T-helper 17 cell (primary cell): ENCODE results near the gene PLCH2. TPM values are rescaled to one million over a fixed set of nuclear protein-coding genes. Genes with fewer than 3 reads are reported as not detected.
"Not testable (repeated sequence)": the region's sequence is repeated elsewhere in the genome, so short reads cannot be mapped to it uniquely, and the experiment has no call there.

Experiments used
- ATAC-seq: fragments of 150-1000 bp; cut with Tn5 transposase; 2 replicates; pipeline ENCODE4 v1.10.0; 2021; ENCODE audit warnings: mild to moderate bottlenecking, moderate library complexity
- DNase-seq, 3 donors: peaks; one replicate each; pipeline versions ENCODE4 v3.0.0 to v3.0.0-alpha.2; 2020 to 2021
- H3K9me3 ChIP-seq: one replicate; pipeline ENCODE4 v1.7.0; 2013; ENCODE audit warnings: low read length, mild to moderate bottlenecking; ENCODE audit not compliant: control insufficient read depth, poor library complexity, severe bottlenecking
- H3K27ac Mint-ChIP-seq: one replicate; pipeline ENCODE4 v1.8.0; 2022; ENCODE audit warnings: mild to moderate bottlenecking, moderate library complexity, mixed read lengths
- H3K27me3 Mint-ChIP-seq: one replicate; pipeline ENCODE4 v1.8.0; 2022; ENCODE audit warnings: mixed read lengths
- H3K36me3 Mint-ChIP-seq: one replicate; pipeline ENCODE4 v1.8.0; 2022; ENCODE audit warnings: low read depth, mixed read lengths
- H3K4me1 Mint-ChIP-seq: one replicate; pipeline ENCODE4 v1.8.0; 2022; ENCODE audit warnings: mild to moderate bottlenecking, mixed read lengths
- H3K4me3 Mint-ChIP-seq: one replicate; pipeline ENCODE4 v1.8.0; 2022; ENCODE audit warnings: mild to moderate bottlenecking, moderate library complexity, mixed read lengths
- total RNA-seq, 4 donors: library from RNA in 2 of 4; stranded (reverse) in 2 of 4; gene quantifications; one replicate each; pipeline ENCODE4 v1.2.3 and lab custom pipeline; 2022 to 2026

The PLCH2 gene
- total RNA-seq, 2 donors from 2014 or later, result 30.0 to 39.3 TPM

GRCh38 chr1:2435746-2436355, 40.2 kb upstream of the PLCH2 start:
- H3K27me3 Mint-ChIP-seq, result no peaks in the 10 kb centered on the region
- H3K4me3 Mint-ChIP-seq, result no peak overlapping the region
- H3K36me3 Mint-ChIP-seq, result no peaks in the 10 kb centered on the region
- H3K4me1 Mint-ChIP-seq, result peaks cover 4% of the 10 kb centered on the region
- no peak for ATAC-seq
- H3K27ac Mint-ChIP-seq, result peak overlapping the region; percentile 57
- no peak for DNase-seq
- H3K9me3 ChIP-seq, result no peaks in the 10 kb centered on the region

- H3K4me1 Mint-ChIP-seq, result peaks cover 4% of the 10 kb centered on the region
- H3K9me3 ChIP-seq, result no peaks in the 10 kb centered on the region
- H3K36me3 Mint-ChIP-seq, result no peaks in the 10 kb centered on the region
- H3K4me3 Mint-ChIP-seq, result no peak overlapping the region
- DNase-seq (no peak), ATAC-seq (no peak)
- no peaks in the 10 kb centered on the region for H3K27me3 Mint-ChIP-seq
- H3K27ac Mint-ChIP-seq, result no peak overlapping the region
Measured at GRCh38 chr1:2436876-2437275, 39.2 kb upstream of the PLCH2 start.

GRCh38 chr1:2437617-2438016, 38.5 kb upstream of the PLCH2 start:
- Mint-ChIP-seq H3K36me3 (no peaks in the 10 kb centered on the region), H3K27ac (no peak overlapping the region), H3K27me3 (peaks cover 3% of the 10 kb centered on the region), H3K4me1 (peaks cover 4% of the 10 kb centered on the region), H3K4me3 (no peak overlapping the region)
- H3K9me3 ChIP-seq, result no peaks in the 10 kb centered on the region
- DNase-seq (no peak), ATAC-seq (no peak)

- Mint-ChIP-seq H3K4me1 (peaks cover 4% of the 10 kb centered on the region), H3K27ac (no peak overlapping the region), H3K36me3 (no peaks in the 10 kb centered on the region), H3K4me3 (no peak overlapping the region), H3K27me3 (peaks cover 6% of the 10 kb centered on the region)
- ATAC-seq (no peak), DNase-seq (no peak)
- H3K9me3 ChIP-seq, result no peaks in the 10 kb centered on the region
Measured at GRCh38 chr1:2438038-2438437, 38.1 kb upstream of the PLCH2 start.

GRCh38 chr1:2438641-2439040, 37.4 kb upstream of the PLCH2 start:
- DNase-seq (no peak), ATAC-seq (no peak)
- no peak overlapping the region for H3K27ac Mint-ChIP-seq
- H3K4me3 Mint-ChIP-seq, result no peak overlapping the region
- H3K36me3 Mint-ChIP-seq, result no peaks in the 10 kb centered on the region
- peaks cover 4% of the 10 kb centered on the region for H3K4me1 Mint-ChIP-seq
- peaks cover 6% of the 10 kb centered on the region for H3K27me3 Mint-ChIP-seq
- H3K9me3 ChIP-seq, result no peaks in the 10 kb centered on the region

- DNase-seq, result no peak
- H3K4me1 Mint-ChIP-seq, result peaks cover 4% of the 10 kb centered on the region
- H3K27me3 Mint-ChIP-seq, result peaks cover 6% of the 10 kb centered on the region
- H3K27ac Mint-ChIP-seq, result no peak overlapping the region
- H3K9me3 ChIP-seq, result no peaks in the 10 kb centered on the region
- ATAC-seq, result no peak
- H3K36me3 Mint-ChIP-seq, result no peaks in the 10 kb centered on the region
- no peak overlapping the region for H3K4me3 Mint-ChIP-seq
Measured at GRCh38 chr1:2439369-2439768, 36.7 kb upstream of the PLCH2 start.

GRCh38 chr1:2440346-2440745, 35.7 kb upstream of the PLCH2 start:
- not testable (repeated sequence) for H3K27ac Mint-ChIP-seq, H3K9me3 ChIP-seq, H3K36me3 Mint-ChIP-seq, DNase-seq, ATAC-seq, H3K4me3 Mint-ChIP-seq, H3K4me1 Mint-ChIP-seq
- peaks cover 11% of the 10 kb centered on the region for H3K27me3 Mint-ChIP-seq

GRCh38 chr1:2441746-2442145, 34.3 kb upstream of the PLCH2 start:
- DNase-seq, result no peak
- Mint-ChIP-seq H3K4me1 (peaks cover 4% of the 10 kb centered on the region), H3K27ac (no peak overlapping the region), H3K36me3 (no peaks in the 10 kb centered on the region), H3K4me3 (no peak overlapping the region), H3K27me3 (peaks cover 11% of the 10 kb centered on the region)
- no peak for ATAC-seq
- no peaks in the 10 kb centered on the region for H3K9me3 ChIP-seq

GRCh38 chr1:2442661-2443060, 33.4 kb upstream of the PLCH2 start:
- H3K4me1 Mint-ChIP-seq, result peaks cover 4% of the 10 kb centered on the region
- H3K27me3 Mint-ChIP-seq, result peaks cover 11% of the 10 kb centered on the region
- no peak for DNase-seq
- H3K36me3 Mint-ChIP-seq, result no peaks in the 10 kb centered on the region
- no peak overlapping the region for H3K27ac Mint-ChIP-seq
- H3K4me3 Mint-ChIP-seq, result peak overlapping the region; percentile 59
- no peaks in the 10 kb centered on the region for H3K9me3 ChIP-seq
- ATAC-seq, result no peak

GRCh38 chr1:2443277-2444137, 32.6 kb upstream of the PLCH2 start:
- DNase-seq, result peak in 1 of 3 donors; percentile 21
- H3K36me3 Mint-ChIP-seq, result no peaks in the 10 kb centered on the region
- no peak for ATAC-seq
- H3K9me3 ChIP-seq, result no peaks in the 10 kb centered on the region
- H3K4me3 Mint-ChIP-seq, result peak overlapping the region; percentile 65
- H3K27me3 Mint-ChIP-seq, result peaks cover 11% of the 10 kb centered on the region
- H3K4me1 Mint-ChIP-seq, result peaks cover 7% of the 10 kb centered on the region
- no peak overlapping the region for H3K27ac Mint-ChIP-seq

- Mint-ChIP-seq H3K36me3 (no peaks in the 10 kb centered on the region), H3K27me3 (peaks cover 11% of the 10 kb centered on the region), H3K4me1 (peaks cover 7% of the 10 kb centered on the region), H3K27ac (no peak overlapping the region), H3K4me3 (peak overlapping the region; percentile 65)
- DNase-seq (no peak), ATAC-seq (no peak)
- H3K9me3 ChIP-seq, result no peaks in the 10 kb centered on the region
Measured at GRCh38 chr1:2444138-2444591, 31.9 kb upstream of the PLCH2 start.

GRCh38 chr1:2445162-2445822, 30.8 kb upstream of the PLCH2 start:
- Mint-ChIP-seq H3K4me1 (peaks cover 7% of the 10 kb centered on the region), H3K27ac (no peak overlapping the region), H3K4me3 (no peak overlapping the region), H3K36me3 (no peaks in the 10 kb centered on the region), H3K27me3 (peaks cover 11% of the 10 kb centered on the region)
- H3K9me3 ChIP-seq, result no peaks in the 10 kb centered on the region
- DNase-seq, result no peak
- ATAC-seq, result no peak

GRCh38 chr1:2445823-2446215, 30.3 kb upstream of the PLCH2 start:
- no peak overlapping the region for H3K27ac Mint-ChIP-seq
- H3K4me1 Mint-ChIP-seq, result peaks cover 3% of the 10 kb centered on the region
- no peak for DNase-seq
- H3K4me3 Mint-ChIP-seq, result no peak overlapping the region
- H3K27me3 Mint-ChIP-seq, result peaks cover 11% of the 10 kb centered on the region
- no peaks in the 10 kb centered on the region for H3K9me3 ChIP-seq
- no peak for ATAC-seq
- H3K36me3 Mint-ChIP-seq, result no peaks in the 10 kb centered on the region
